NCI-H526 treated with DMSO at 0.1 percent for 48 hours (cell line): Measurements from ENCODE around the gene PLXNA4.

Experiments
- DNase-seq: peaks from one replicate; lab custom pipeline; 2025; lab: John Stamatoyannopoulos, UW

The PLXNA4 gene

GRCh38 chr7:132504071-132504470 is 72.2 kb downstream of the PLXNA4 start:
- no peak for DNase-seq

GRCh38 chr7:132503415-132503814 is 72.9 kb downstream of the PLXNA4 start:
- no peak for DNase-seq

- DNase-seq = no peak
Observed at GRCh38 chr7:132501956-132502355, 74.3 kb downstream of the PLXNA4 start.

- no peak for DNase-seq
Observed at GRCh38 chr7:132500727-132501440, 75.4 kb downstream of the PLXNA4 start.

GRCh38 chr7:132499487-132499886 is 76.8 kb downstream of the PLXNA4 start:
- no peak for DNase-seq

GRCh38 chr7:132499065-132499464 is 77.2 kb downstream of the PLXNA4 start:
- no peak for DNase-seq

- no peak for DNase-seq
Observed at GRCh38 chr7:132498319-132498718, 78.0 kb downstream of the PLXNA4 start.

GRCh38 chr7:132497098-132497497 is 79.2 kb downstream of the PLXNA4 start:
- DNase-seq = no peak

- no peak for DNase-seq
Observed at GRCh38 chr7:132495936-132496335, 80.3 kb downstream of the PLXNA4 start.

GRCh38 chr7:132494474-132494873 is 81.8 kb downstream of the PLXNA4 start:
- DNase-seq = no peak

- DNase-seq = no peak
Observed at GRCh38 chr7:132492823-132493445, 83.3 kb downstream of the PLXNA4 start.

- DNase-seq = no peak
Observed at GRCh38 chr7:132491391-132491945, 84.8 kb downstream of the PLXNA4 start.

- no peak for DNase-seq
Observed at GRCh38 chr7:132490474-132490873, 85.8 kb downstream of the PLXNA4 start.

- DNase-seq = no peak
Observed at GRCh38 chr7:132489776-132490237, 86.5 kb downstream of the PLXNA4 start.

- no peak for DNase-seq
Observed at GRCh38 chr7:132488634-132489302, 87.5 kb downstream of the PLXNA4 start.

- DNase-seq = no peak
Observed at GRCh38 chr7:132486274-132486610, 90.0 kb downstream of the PLXNA4 start.

GRCh38 chr7:132485600-132486273 is 90.5 kb downstream of the PLXNA4 start:
- no peak for DNase-seq

GRCh38 chr7:132485136-132485535 is 91.1 kb downstream of the PLXNA4 start:
- no peak for DNase-seq

GRCh38 chr7:132482866-132483265 is 93.4 kb downstream of the PLXNA4 start:
- no peak for DNase-seq

- no peak for DNase-seq
Observed at GRCh38 chr7:132480534-132480933, 95.7 kb downstream of the PLXNA4 start.

- no peak for DNase-seq
Observed at GRCh38 chr7:132476541-132476940, 99.7 kb downstream of the PLXNA4 start.

- DNase-seq = no peak
Observed at GRCh38 chr7:132475669-132476116, 100.6 kb downstream of the PLXNA4 start.
